ENCODE results near the gene CD163L1. TPM values are rescaled to one million over a fixed set of nuclear protein-coding genes. Genes with fewer than 3 reads are reported as not detected.

CD163L1 gene
- total RNA-seq, 4 donors from 2014 or later, result 0.11 to 1.6 (median 0.34) TPM

- DNase-seq (ENCODE audit: low spot score in 2 of 2), result no peak
- 87 to 92% methylated on average over 2 of the region's 2 CpGs for WGBS, 2 donors
- intact Hi-C loops (cut with DNase I; ENCODE audit: low total_unique reads), result no loop called here
Observed at GRCh38 chr12:7319930-7320329, 124.0 kb downstream of the CD163L1 start.

GRCh38 chr12:7310070-7310469 lies 133.9 kb downstream of the CD163L1 start:
- intact Hi-C loops (cut with DNase I; ENCODE audit: low total_unique reads), result no loop called here
- TF ChIP-seq CTCF (IDR thresholded peaks at IDR 0.05) (no peak), POLR2A (IDR thresholded peaks at IDR 0.05) (no peak)
- WGBS, 2 donors, result 90 to 95% methylated on average over 4 of the region's 4 CpGs

More at GRCh38 chr12:7319930-7320329, 124.0 kb downstream of the CD163L1 start:
- TF ChIP-seq CTCF (IDR thresholded peaks at IDR 0.05) (no peak), POLR2A (IDR thresholded peaks at IDR 0.05) (no peak)
- H3K4me3 ChIP-seq (ENCODE audit: low read depth, poor library complexity, severe bottlenecking), result no peak overlapping the region

More at GRCh38 chr12:7310070-7310469, 133.9 kb downstream of the CD163L1 start:
- no peak for DNase-seq (ENCODE audit: low spot score in 2 of 2)
- no peak overlapping the region for H3K4me3 ChIP-seq (ENCODE audit: low read depth, poor library complexity, severe bottlenecking)

Other genes starting within 250 kb of the CD163L1 start
- gene ACSM4, start 140.1 kb downstream of the CD163L1 start, total RNA-seq, result under 1 TPM in 1 of 4 donors, not detected in 3; 0.10 TPM
- 10 to 100 TPM; 13.3 to 64.0 (median 37.6) TPM for gene CD163, start 59.6 kb upstream of the CD163L1 start, total RNA-seq
- gene APOBEC1, start 221.8 kb upstream of the CD163L1 start, total RNA-seq, result not detected

Data from lower leg skin (tissue), 4 donors.